ENCODE results near the gene NXT2.
"Not testable (repeated sequence)": the region's sequence is repeated elsewhere in the genome, so short reads cannot be mapped to it uniquely, and the experiment has no call there.

The NXT2 gene

DNA sequence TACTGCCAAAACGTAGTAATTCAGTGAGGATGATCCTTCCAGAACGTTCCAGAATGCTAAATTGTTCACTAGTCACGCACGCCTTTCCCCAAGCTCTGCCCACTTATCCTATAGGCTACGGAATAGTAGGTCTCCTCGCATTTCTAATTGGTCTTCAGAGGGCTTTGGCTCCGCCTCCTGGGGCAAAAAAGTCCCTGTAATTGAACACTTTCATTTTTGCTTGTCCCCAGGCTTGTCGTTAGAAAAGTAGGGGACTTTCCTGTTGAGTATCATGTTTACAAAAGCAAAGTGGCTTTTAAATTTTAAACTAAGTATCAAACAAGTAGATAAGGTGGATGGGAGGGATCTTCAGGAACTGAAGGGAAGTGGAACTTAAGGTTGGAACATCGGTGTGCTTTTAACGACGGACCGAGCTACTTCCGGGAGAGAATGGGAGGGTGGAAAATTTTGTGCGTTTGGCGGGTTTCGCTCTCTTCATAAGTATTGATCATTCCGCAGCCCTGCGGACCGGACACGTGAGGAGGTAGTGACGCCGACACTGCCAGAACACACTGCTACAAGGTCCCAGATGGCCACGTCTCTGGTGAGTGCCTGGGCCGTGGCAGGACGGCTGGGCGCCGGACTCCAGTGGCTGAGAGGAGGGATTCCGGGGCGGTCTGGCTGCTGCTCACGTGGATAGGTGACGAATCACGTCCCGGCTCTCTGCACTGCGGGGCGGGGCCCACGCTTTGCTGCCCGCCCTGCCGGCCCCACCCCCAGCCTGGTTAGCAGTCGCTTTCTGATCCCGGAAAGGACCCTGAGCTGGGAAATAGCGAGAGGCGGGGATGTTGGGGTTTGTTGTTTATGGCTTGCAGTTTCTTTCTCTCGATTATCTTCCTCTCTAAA lies at the start of gene NXT2:
Gene NXT2, plus strand, starts transcription at position 406 of the 885 bp plus-strand sequence. Its CDS starts 163 bp downstream, at position 569.
- DNase-seq (ENCODE audit: low spot score): peak; percentile 67

DNA sequence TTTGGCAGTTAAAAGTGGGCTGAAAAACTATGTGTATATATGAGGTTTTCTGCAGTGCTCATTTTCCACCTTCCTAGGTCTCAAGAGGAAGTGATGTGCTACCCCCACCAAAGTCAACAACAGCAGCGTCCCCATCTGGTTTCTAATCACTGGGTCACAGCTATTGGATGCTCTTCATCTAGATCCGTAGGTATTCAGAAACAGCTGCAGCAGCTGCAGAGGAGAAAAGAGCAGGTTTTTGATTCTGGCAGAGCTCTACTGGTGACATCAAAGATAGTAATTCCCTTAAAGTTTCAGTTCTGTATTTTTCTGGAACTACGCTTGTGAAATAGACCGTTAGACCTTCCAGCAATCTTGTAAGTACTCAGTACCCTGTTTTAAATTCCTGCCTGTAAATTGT lies 49.0 kb upstream of the NXT2 start:
- no peak for DNase-seq (ENCODE audit: low spot score)

DNA sequence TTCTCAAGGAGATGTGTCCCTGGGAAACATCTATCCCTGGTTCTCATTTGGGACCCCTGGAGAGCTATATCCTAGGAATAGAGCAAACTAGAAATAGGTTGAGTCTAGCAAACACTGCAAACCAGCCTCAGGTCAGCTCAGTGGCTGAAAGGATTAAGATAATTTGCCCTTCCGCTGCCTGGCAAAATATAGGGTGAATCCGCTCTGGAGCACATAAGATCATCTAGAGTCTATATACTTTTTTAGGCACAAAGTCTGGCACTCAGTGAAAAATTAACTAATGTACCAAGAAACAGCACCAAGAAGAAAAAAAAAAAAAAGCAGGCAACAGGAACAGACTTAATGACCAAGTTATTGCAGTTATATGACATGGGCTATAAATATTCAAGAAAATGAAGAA lies 47.5 kb upstream of the NXT2 start:
- DNase-seq (ENCODE audit: low spot score): no peak

DNA sequence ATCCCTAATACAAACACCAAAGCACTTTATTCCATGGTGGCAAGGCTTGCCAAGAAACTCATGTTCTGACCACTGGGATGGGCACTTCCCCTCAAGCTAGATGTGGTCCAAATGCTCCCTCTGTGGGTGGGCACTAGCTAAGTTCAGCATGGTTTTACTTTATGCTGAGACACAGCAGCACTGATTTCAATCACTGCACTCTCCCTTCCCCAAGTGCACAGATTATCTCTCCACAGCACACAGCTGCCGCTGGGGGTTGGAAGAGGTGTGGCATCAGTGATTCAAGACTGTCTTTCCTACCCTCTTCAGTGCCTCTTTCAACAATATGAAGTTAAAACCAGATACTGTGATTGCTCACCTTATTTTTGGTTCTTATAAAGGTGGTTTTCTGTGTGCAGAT lies 38.2 kb upstream of the NXT2 start:
- DNase-seq (ENCODE audit: low spot score): no peak

DNA sequence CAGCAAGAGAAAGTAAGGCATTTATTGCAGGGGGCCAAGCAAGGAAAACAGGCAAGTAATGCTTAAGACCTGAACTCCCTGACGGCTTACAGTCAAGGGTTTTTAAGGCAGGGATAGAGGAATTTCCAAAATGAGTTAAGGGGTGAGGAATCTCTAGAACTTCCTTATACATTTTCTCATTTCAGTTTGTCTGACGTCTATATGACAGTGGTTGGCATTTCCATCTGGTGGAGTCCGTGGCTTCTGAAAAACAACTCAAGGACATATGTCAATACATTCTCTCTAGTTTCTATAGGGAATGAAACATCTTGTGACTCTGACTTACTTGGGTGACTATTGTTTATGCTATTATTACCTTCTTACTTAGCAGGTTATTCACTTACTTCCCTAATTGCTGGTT lies 35.5 kb upstream of the NXT2 start:
- DNase-seq (ENCODE audit: low spot score): no peak

DNA sequence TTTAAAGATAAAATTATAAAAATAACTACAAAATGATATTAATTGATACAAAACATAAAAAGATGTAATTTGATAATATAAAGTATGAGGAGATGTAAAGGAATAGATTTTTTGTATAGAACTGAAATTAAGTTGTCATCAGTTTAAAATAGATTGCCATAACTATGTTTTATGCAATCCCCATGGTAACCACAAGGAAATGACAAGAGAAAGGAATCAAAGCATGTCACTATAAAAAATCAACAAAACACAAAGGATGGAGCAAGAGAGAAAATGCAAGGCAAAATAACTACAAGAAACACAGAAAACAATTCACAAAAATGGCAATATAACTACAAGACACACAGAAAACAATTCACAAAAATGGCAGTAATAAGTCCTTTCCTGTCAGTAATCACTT lies 27.7 kb upstream of the NXT2 start:
- DNase-seq (ENCODE audit: low spot score): no peak

DNA sequence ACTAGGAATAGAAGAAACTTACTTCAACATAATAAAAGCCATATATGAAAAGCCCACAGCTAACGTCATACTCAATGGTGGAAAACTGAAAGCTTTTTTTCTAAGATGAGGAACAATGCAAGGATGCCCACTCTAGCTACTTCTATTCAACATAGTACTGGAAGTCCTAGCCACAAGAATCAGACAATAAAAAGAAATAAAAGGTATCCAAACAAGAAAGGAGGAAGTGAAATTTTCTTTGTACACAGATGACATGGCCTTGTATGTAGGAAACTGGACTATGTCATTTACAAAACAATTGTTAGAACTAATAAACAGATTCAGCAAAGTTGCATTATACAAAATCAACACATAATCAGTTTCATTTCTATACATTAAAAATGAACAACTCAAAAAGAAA lies 25.5 kb upstream of the NXT2 start:
- DNase-seq (ENCODE audit: low spot score): no peak

DNA sequence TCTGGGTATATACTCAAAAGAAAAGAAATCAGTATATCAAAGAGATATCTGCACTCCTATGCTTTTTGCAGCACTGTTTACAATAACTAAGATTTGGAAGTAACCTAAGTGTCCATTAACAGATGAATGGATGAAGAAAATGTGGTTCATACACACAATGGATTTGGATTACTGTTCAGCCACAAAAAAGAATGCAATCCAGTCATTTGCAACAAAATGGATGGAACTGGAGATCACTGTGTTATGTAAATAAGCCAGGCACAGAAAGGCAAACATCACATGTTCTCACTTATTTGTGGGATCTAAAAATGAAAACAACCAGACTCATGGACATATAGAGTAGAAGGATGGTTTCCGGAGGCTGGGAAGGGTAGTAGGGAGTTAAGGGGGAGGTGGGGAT lies 17.6 kb upstream of the NXT2 start:
- DNase-seq (ENCODE audit: low spot score): no peak

DNA sequence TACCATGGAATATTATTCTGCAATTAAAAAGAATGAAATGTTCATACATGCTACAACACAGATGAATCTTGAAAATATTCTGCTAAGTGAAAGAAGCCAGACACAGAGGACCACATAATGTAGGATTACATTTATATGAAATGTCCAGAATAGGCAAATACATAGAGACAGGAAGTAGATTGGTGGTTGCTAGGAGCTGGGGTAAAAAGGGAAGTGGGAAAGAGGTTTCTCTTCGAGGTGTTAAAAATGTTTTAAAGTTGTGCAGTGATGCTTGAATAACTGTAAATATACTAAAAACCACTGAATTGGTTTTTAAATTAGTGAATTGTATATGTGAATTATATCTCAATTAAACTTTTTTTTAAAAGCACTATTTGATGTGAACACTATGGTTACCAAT lies 3.6 kb upstream of the NXT2 start:
- DNase-seq (ENCODE audit: low spot score): no peak

DNA sequence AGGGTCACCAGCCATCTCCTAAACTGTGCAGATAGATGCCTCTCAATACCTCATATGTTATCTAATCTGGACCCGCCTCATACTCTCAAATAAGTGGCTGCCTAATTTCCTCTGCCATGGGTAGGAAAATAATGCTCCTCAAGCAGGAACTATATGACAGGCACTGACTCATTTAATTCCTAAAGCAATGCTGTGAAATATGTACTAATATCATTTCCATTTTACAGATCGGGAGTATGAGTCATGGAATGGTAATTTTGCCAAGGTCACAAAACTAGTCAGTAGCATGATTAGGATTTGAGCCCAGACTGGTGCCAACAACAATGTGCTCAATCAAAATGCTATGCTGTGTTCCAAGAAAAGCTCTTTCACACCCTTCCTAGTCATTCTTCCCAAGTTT lies 3.0 kb upstream of the NXT2 start:
- peak; percentile 57 for DNase-seq (ENCODE audit: low spot score)

DNA sequence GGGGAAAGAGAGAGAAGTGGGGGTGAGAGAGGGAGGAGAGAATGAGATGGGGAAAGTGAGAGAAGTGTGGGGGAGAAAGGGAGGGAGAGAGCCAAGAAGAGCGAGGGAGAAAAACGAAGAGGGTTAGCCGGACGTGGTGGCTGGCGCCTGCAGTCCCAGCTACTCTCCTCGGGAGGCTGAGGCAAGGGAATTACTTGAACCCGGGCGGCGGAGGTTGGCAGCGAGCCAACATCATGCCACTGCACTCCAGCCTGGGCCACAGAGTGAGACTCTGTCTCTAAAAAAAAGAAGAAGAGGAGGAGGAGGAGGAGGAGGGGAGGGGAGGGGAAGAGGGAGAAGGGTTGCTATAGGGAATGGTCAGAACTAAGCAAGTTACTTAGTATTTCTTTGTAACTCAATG lies 1.7 kb upstream of the NXT2 start:
- no peak for DNase-seq (ENCODE audit: low spot score)

DNA sequence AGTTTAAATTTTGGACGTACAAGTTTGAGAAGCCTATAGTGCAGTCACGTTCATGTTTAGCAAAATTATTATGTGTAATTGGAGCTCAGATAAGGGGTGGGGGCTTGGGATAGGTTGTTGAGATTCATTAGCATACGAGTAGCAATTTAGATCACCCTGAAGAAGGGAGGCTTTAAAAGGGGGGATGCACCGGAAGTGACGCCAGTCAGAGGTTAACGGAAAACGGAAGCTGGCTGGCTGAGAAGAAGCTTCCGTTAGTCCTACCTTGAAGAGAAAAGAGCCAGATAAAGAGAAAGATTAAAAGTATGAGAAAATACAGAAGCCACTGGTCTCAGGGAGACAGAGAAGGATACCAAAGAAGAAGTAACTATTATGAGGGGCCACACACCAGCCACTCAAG lies 1.1 kb upstream of the NXT2 start:
- no peak for DNase-seq (ENCODE audit: low spot score)

DNA sequence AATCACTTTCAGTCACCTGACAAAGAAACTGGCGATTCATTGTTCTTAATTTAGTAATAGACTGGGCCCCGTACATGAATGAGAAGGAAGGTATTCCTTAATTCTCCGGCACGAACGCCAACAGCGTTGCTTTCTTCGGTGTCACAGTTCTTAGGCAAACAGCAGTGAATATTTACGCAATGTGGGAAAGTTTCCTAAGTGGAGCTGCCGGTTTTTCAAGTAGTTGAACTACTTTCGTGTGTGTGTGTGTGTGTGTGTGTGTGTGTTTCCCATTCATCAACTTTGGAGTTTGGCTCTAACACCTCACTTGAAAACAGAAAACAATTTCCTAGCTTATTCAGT lies 651 bp downstream of the NXT2 start:
- no peak for DNase-seq (ENCODE audit: low spot score)

DNA sequence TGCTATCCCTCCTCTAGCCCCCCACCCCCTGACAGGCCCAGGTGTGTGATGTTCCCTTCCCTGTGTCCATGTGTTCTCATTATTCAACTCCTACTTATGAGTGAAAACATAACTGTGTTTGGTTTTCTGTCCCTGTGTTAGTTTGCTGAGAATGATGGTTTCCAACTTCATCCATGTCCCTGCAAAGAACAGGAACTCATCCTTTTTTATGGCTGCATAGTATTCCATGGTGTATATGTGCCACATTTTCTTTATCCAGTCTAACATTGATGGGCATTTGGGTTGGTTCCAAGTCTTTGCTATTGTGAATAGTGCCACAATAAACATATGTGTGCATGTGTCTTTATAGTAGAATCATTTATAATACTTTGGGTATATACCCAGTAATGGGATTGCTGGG lies 2.4 kb downstream of the NXT2 start:
- not testable (repeated sequence) for DNase-seq (ENCODE audit: low spot score)

DNA sequence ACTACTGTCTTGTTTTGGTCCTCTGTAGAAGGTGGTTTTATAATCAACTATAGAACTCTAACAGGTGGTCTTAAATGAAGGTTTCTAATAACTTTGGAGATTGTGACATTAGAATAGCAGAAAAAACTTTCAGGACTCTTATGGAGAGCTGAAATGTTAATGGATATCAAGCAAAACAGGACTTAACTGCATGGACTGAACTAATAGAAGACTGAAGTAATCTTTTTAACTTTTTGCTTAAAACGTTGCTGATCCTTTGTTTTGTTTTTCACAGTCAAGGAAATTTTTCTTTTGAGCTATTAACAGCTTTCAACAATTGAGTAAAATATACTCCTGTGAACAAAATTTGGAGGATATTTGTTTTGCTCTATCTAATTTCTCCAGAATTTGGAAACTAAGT lies 17.2 kb downstream of the NXT2 start:
- DNase-seq (ENCODE audit: low spot score): no peak

DNA sequence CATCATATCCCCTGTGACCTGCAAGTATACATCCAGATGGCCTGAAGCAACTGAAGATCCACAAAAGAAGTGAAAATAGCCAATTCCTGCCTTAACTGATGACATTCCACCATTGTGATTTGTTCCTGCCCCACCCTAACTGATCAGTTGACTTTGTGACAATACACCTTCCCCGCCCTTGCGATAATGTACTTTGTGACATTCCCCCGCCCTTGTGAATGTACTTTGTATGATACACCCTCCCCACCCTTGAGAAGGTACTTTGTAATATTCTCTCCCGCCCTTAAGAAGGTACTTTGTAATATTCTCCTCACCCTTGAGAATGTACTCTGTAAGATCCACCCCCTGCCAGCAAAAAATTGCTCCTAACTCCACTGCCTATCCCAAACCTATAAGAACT lies 39.4 kb downstream of the NXT2 start:
- DNase-seq (ENCODE audit: low spot score): not testable (repeated sequence)

DNA sequence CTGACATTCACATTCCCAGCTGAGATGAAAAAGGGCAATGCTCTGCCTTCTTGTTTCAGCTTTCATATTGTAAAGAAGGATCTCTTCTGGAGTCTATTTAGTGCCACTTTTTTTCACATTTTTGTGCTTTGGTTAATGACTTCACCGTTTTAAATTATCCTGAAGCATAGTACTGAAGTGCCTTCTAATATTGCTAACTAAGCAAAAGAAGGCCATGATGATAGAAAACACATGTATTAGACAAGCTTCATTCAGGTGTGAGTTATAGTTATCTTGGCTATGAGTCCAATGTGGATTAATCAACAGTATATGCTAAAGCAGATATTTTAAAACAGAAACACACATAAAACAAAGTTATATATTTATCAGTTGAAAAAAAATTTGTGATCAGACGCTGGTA lies 40.4 kb downstream of the NXT2 start:
- no peak for DNase-seq (ENCODE audit: low spot score)

DNA sequence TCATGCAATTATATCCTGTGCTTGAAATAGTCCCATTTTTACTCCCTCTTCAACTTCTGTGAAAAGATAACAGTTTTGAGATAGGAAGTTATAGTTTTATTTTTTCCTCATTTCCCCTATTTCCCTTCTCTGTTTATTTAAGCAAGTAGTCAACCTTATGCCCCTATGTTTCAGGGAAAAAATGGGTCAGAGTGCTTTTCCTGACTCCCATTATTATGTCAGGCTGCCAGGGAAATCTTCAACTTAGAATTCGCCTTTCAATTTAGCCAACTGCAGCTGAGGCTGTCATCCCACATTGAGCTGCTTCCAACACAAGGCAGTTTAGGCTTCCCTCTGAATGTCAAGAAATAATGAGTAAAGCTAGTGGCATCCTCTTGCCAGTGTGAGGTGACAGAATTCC lies 42.3 kb downstream of the NXT2 start:
- DNase-seq (ENCODE audit: low spot score): no peak

DNA sequence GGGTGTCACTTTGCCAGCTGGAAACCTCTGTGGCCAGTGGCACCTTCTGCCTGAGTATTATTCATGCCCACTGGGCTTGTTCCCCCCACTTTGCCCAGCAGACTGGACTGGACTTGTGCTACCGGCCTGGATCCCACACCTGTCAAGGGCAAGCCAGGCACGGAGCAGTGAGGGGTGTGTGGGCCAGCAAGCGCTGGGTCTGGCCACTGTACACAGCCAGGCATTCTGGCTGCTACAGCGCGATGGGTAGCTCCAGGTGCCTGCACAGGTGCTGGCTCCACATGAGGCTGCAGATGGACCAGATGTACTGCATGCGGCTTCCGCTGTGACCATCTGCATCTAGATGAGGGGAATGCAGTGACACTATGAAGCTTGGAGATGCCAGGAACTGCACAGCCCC lies 48.8 kb downstream of the NXT2 start:
- DNase-seq (ENCODE audit: low spot score): no peak

DNA sequence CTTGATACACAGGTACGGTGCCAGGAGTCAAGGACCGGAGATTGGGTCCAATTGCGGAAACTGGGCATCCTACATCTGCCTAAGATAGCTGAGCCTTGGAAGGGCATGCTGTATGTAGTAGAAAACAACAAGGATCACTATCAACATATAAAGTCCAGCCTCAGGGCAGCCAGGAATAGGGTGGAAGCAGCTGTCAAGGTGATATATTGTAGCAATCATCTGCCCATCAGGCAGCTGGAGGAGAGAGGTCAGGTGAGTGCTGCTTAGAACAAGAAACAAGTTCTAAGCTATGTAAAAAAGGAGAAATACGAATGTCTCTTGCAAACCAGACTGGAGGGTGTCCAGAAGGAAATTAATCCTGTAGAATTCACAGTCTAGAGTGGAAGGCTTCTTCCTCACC lies 53.5 kb downstream of the NXT2 start:
- DNase-seq (ENCODE audit: low spot score): no peak
